ENCODE results near the gene SLC25A22. TPM values are rescaled to one million over a fixed set of nuclear protein-coding genes. Genes with fewer than 3 reads are reported as not detected.

Gene SLC25A22
- polyA plus RNA-seq, 1 experiment = 11.5 TPM

DNA sequence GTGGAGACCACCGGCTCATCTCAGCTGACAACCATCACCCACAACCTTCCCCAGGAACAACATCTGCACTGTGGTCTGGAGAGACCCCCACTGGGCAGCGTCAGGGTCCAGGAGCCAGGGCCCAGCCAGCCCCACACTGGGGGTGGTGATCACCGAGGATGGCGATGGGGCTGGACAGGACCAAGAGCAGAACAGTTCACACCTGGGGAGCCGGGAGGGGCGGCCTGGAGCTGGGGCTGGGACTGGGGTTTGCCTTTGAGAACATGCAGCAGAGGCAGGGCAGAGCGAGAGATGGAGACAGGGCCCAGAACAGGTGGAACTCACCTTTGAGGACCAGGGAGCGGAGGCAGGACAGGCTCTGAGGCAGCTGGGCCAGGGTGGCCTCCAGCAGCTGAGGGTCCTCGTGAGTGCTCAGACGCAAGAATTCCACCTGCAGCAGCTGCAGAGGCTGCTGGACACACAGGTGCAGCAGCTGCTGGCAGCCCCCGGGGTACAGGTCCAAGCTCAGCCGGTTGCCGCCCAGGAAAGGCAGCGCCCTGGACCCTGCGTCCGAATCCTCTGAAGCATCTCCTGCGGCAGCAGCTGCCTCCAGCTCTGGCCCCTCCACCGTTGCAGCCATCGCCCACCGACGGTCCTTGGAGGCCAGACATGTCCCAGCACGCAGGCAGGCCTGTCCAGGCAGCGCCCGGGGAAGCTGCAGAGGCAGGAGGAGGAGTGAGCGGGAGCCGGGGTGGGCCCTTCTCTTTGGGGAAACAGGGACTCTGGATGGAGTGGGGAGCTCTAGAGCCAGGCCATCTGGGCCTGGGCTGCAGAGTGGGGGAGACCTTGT is 5.9 kb upstream of the SLC25A22 start:
- DNase-seq (ENCODE audit: low read depth, low spot score) = no peak
- H3K27me3 ChIP-seq (ENCODE audit: control insufficient read depth, insufficient read depth, low read length) = no peaks in the 10 kb centered on the region
- POLR2A ChIA-PET = no interaction called here
- H3K27ac ChIP-seq (ENCODE audit: low read depth, low read length) = no peak overlapping the region
- H3K4me3 ChIP-seq (ENCODE audit: low read depth, low read length) = peak overlapping the region; percentile 64
- TF ChIP-seq, protein P1, sequence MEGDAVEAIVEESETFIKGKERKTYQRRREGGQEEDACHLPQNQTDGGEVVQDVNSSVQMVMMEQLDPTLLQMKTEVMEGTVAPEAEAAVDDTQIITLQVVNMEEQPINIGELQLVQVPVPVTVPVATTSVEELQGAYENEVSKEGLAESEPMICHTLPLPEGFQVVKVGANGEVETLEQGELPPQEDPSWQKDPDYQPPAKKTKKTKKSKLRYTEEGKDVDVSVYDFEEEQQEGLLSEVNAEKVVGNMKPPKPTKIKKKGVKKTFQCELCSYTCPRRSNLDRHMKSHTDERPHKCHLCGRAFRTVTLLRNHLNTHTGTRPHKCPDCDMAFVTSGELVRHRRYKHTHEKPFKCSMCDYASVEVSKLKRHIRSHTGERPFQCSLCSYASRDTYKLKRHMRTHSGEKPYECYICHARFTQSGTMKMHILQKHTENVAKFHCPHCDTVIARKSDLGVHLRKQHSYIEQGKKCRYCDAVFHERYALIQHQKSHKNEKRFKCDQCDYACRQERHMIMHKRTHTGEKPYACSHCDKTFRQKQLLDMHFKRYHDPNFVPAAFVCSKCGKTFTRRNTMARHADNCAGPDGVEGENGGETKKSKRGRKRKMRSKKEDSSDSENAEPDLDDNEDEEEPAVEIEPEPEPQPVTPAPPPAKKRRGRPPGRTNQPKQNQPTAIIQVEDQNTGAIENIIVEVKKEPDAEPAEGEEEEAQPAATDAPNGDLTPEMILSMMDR (IDR thresholded peaks at IDR 0.05; ENCODE audit: low read depth, low read length) = no peak
- CTCF ChIA-PET = no interaction called here
- H3K9me3 ChIP-seq (ENCODE audit: control insufficient read depth, insufficient read depth, low read length) = peaks cover 3% of the 10 kb centered on the region; the same call in 1 of the 2 replicates

DNA sequence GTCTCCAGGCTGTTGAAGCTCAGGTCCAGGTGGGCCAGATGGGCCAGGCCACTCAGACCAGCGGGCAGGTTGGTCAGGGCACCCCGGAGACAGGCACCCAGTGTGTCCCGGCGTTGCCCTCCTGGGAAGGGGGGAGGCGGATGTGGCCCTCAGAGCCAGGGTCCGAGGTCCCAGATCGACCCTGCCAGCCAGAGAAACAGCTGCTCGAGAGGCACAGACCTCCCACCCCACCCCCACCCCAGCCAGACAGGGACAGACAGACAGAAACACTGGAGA is 5.3 kb upstream of the SLC25A22 start:
- CTCF ChIA-PET = no interaction called here
- POLR2A ChIA-PET = no interaction called here
- TF ChIP-seq, protein P1 (IDR thresholded peaks at IDR 0.05; ENCODE audit: low read depth, low read length) = no peak
- DNase-seq (ENCODE audit: low read depth, low spot score) = no peak
- H3K27me3 ChIP-seq (ENCODE audit: control insufficient read depth, insufficient read depth, low read length) = no peaks in the 10 kb centered on the region
- H3K9me3 ChIP-seq (ENCODE audit: control insufficient read depth, insufficient read depth, low read length) = peaks cover 3% of the 10 kb centered on the region; the same call in 1 of the 2 replicates
- H3K4me3 ChIP-seq (ENCODE audit: low read depth, low read length) = peak overlapping the region; percentile 64
- no peak overlapping the region for H3K27ac ChIP-seq (ENCODE audit: low read depth, low read length)

DNA sequence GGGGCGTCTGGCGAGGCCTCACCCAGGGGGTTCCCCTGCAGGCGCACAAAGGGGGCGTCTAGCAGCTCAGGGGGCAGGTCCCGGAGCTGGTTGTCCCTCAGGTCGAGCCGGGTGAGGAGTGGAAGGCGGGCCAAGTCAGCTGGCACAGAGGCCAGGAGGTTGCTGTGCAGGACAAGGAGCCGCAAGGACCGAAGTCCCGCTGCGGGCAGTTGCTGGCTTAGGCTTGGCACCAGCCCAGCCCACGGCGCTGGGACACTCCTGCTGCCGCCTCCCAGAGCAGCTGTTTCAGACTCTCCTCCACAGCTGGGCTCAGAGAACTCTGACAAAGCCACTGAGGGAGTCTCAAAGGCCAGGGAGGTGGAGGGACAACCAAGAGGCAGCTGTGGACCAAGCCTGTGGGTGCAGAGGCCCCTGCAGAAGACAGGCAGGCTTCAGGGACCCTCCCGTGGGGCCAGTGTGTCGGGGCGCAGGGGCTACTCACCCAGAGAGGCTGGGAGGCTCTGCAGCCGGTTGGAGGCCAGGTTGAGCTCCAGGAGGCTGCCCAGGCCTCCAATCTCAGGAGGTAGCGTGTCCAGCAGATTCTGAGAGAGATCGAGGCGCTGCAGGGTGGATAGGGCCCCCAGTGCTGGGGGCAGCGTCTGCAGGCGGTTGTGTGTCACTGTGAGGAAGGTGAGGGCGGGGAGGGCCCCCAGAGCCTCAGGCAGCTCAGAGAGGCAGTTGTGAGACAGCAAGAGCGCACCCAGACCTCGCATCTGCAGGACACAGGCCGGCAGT is 4.8 kb upstream of the SLC25A22 start:
- TF ChIP-seq, protein P1 (IDR thresholded peaks at IDR 0.05; ENCODE audit: low read depth, low read length) = no peak
- ChIA-PET POLR2A (no interaction called here), CTCF (no interaction called here)
- Histone ChIP-seq H3K4me3 (ENCODE audit: low read depth, low read length) (peak overlapping the region; percentile 32), H3K27me3 (ENCODE audit: control insufficient read depth, insufficient read depth, low read length) (no peaks in the 10 kb centered on the region), H3K9me3 (ENCODE audit: control insufficient read depth, insufficient read depth, low read length) (peaks cover 3% of the 10 kb centered on the region; the same call in 1 of the 2 replicates), H3K27ac (ENCODE audit: low read depth, low read length) (no peak overlapping the region)
- no peak for DNase-seq (ENCODE audit: low read depth, low spot score)

DNA sequence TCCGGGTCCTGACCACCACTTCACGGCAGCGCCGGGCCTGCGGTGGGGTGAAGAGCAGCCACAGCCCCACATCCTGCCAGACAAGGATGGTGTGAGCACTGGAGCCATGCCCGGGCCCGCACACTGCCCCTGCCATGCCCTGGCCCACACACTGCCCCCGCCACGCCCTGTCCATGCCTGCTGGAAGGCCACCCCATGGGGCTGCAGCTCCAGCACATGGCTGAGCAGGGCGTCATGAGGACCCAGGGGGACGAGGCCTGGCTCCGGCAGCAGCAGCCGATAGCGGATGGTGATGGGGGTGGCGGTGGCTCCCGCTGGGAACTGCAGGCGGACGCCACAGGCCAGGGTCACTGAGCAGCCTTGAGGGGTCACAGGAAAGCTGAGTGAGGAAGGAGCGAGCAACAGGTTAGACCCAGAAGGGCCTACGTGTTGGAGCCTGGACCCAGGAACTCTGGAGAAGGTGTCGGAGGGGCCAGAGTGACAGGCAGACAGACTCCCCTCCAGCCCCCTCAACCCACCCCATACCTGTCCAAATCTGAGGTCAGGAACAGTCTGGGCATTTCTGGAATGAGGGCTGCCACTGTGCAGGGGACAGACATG is 4.0 kb upstream of the SLC25A22 start:
- Histone ChIP-seq H3K27me3 (ENCODE audit: control insufficient read depth, insufficient read depth, low read length) (no peaks in the 10 kb centered on the region), H3K27ac (ENCODE audit: low read depth, low read length) (no peak overlapping the region), H3K9me3 (ENCODE audit: control insufficient read depth, insufficient read depth, low read length) (peaks cover 3% of the 10 kb centered on the region; the same call in 1 of the 2 replicates), H3K4me3 (ENCODE audit: low read depth, low read length) (no peak overlapping the region)
- no peak for DNase-seq (ENCODE audit: low read depth, low spot score)
- CTCF ChIA-PET = no interaction called here
- TF ChIP-seq, protein P1 (IDR thresholded peaks at IDR 0.05; ENCODE audit: low read depth, low read length) = no peak
- POLR2A ChIA-PET = no interaction called here
